Kidney epithelial cell (primary cell): ENCODE measurements around the gene IDI1. TPM values are rescaled to one million over a fixed set of nuclear protein-coding genes. Genes with fewer than 3 reads are reported as not detected.
"Not testable (repeated sequence)": the region's sequence is repeated elsewhere in the genome, so short reads cannot be mapped to it uniquely, and the experiment has no call there.

Source experiments
- DNase-seq: peaks from one replicate; pipeline ENCODE4 v3.0.0-alpha.2; 2010; ENCODE audit warnings: low read depth
- H3K27me3 ChIP-seq: 2 replicates; pipeline ENCODE4 v1.6.0; 2011; ENCODE audit warnings: low read length; ENCODE audit not compliant: control insufficient read depth, insufficient read depth
- H3K36me3 ChIP-seq: 2 replicates; pipeline ENCODE4 v1.5.1; 2011; ENCODE audit warnings: low read length; ENCODE audit not compliant: control insufficient read depth, insufficient read depth
- H3K4me3 ChIP-seq: 2 replicates; pipeline ENCODE4 v1.5.1; 2011; ENCODE audit warnings: low read depth, mild to moderate bottlenecking, control low read depth, low read length
- total RNA-seq: library from RNA; depleted of rRNA; stranded (reverse); fragments of >200 nt; gene quantifications from 2 replicates; pipeline ENCODE4 v1.2.3, GENCODE V29; 2015
- TF ChIP-seq, protein P1 (sequence below): IDR thresholded peaks from 2 replicates; pipeline ENCODE4 v1.5.1; 2011; ENCODE audit warnings: mild to moderate bottlenecking, moderate library complexity, low read length, control low read depth, inconsistent platforms; ENCODE audit not compliant: insufficient read depth, poor library complexity, severe bottlenecking

The IDI1 gene
- total RNA-seq, 1 donor from 2014 or later = 65.3 TPM

DNA sequence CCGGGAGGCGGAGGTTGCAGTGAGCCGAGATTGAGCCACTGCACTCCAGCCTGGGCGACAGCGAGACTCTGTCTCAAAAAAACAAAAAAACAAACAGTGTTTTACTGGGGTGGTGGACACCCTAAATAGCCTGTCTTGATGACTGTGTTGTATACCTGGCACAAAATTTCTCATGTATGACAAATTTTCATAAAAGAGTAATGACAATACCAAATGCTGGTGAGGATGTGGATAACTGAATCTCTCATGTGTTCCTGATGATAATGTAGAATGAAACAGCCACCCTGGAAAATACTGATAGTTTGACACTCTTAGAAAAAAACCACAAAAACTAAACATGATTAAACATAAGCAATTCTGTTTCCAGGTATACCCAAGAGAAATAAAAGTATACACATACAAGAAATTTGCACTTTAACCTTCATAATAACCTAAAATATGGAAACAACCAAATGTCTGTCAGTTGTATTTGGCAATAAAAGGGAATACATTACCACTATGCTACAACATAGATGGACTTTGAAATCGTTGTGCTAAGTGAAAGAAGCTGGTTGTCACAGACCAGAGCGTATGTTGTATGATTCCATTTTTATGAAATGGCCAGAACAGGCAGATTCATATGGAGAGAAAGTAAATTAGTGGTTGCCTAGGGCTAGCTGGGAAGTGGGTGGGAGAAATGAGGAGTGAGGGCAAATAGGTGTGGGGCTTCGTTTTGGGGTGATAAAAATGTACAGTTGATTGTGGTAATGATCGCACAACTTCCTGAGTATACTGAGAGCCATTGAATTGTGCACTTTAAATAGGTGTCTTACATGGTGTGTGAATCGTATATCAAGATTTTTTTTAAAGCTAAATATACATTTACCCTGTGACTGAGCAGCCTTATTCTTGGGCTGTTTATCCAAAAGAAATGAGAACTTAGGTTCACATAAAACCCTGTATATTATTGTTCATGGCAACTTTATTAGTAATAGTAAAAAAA, 19.8 kb upstream of the IDI1 start:
- no peak for DNase-seq
- Histone ChIP-seq H3K4me3 (no peak overlapping the region), H3K27me3 (no peaks in the 10 kb centered on the region), H3K36me3 (no peaks in the 10 kb centered on the region)
- TF ChIP-seq, protein P1, sequence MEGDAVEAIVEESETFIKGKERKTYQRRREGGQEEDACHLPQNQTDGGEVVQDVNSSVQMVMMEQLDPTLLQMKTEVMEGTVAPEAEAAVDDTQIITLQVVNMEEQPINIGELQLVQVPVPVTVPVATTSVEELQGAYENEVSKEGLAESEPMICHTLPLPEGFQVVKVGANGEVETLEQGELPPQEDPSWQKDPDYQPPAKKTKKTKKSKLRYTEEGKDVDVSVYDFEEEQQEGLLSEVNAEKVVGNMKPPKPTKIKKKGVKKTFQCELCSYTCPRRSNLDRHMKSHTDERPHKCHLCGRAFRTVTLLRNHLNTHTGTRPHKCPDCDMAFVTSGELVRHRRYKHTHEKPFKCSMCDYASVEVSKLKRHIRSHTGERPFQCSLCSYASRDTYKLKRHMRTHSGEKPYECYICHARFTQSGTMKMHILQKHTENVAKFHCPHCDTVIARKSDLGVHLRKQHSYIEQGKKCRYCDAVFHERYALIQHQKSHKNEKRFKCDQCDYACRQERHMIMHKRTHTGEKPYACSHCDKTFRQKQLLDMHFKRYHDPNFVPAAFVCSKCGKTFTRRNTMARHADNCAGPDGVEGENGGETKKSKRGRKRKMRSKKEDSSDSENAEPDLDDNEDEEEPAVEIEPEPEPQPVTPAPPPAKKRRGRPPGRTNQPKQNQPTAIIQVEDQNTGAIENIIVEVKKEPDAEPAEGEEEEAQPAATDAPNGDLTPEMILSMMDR = no peak

DNA sequence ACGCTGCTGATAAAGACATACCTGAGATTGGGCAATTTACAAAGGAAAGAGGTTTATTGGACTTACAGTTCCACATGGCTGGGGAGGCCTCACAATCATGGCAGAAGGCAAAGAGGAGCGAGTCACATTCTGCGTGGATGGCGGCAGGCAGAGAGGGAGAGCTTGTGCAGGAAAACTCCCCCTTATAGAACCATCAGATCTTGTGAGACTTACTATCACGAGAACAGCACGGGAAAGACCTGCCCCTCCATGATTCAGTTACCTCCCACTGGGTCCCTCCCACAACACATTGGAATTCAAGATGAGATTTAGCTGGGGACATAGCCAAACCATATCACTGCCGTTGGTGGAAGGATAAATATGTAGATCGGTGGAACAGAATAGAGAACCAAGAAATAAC, 17.8 kb upstream of the IDI1 start:
- not testable (repeated sequence) for H3K27me3 ChIP-seq, DNase-seq, H3K36me3 ChIP-seq, H3K4me3 ChIP-seq

DNA sequence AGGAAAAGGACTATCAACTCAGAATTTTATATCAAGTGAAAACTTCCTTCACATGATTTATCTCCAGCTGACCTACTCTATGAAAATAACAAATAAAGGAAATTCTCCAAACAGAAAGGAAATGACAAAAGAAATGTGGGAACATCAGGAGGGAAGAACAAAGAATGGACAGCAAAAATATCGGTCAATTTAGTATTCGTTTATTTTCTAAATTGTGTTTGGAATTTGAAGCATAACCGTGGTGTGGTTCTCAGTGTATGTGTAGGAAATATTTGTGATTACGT, 16.0 kb upstream of the IDI1 start:
- Histone ChIP-seq H3K36me3 (no peaks in the 10 kb centered on the region), H3K27me3 (no peaks in the 10 kb centered on the region), H3K4me3 (no peak overlapping the region)
- TF ChIP-seq, protein P1 = no peak
- DNase-seq = no peak

DNA sequence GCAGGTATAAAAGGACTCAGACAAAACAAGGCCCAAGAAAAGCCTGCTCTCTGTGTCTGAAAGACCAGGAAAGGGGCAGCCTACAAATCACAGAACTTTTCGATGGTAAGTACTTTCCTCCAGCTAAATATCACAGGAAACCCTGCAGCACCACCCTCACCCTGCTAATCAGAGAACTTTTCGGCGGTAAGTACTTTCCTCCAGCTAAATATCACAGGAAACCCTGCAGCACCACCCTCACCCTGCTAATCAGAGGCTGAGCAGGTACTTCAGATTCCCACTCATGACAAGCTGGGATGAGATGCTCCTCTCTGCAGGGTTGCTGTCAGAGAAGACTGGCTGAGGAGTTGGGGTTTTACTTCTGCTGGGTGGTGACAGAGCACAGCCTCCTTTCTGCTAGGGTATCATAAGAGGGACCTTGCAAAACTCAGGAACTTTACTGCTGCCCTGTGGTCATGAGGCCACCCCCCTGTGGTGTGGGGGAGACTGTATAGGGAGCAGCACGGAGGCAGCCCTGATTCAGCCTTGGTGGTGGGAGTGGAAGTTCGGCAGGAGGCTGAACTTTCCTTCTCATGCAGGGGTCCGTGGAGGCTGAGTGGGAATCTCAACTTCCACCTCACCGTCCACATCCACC, 14.4 kb upstream of the IDI1 start:
- H3K4me3 ChIP-seq = no peak overlapping the region
- H3K27me3 ChIP-seq = no peaks in the 10 kb centered on the region

DNA sequence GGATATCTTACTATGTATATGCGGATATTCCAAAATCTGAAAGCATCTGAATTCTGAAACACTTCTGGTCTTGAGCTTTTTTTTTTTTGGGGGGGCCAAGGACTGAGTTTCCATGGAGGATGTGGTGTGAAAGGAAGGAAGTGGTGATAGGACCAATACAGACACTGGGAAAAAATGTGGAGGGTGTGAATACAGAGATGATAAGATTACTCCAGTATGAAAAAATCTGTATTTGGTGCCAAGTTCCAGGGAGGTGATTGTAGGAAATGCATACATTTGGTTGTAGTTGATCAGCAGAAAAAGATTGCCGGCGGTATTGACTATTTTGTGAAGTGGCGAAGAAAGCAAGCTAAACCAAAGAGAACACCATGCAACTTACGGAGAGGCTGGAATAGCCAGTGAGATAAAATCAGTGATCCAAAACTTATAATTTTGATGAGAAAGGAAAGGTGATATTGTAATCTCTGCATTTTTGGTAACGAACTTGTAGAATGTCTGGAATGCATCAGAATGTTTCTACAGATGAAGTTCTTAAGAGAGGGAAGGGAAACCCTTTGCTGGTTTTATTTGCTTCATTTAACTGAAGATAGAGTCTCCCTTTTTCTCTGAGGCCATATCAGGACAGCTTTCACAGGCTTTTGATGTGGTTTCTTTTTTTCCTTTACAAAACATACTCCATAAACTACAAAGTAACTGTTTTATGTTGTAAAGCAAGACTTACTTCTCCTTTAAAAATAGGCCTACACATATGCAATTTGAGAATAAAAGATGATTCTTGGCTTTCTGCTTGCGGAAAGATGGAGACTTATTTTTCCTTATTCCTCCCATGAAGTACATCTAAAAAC, 13.2 kb upstream of the IDI1 start:
- TF ChIP-seq, protein P1 = no peak
- no peak for DNase-seq
- Histone ChIP-seq H3K27me3 (no peaks in the 10 kb centered on the region), H3K36me3 (no peaks in the 10 kb centered on the region), H3K4me3 (no peak overlapping the region)

More for the DNA sequence above, 14.4 kb upstream of the IDI1 start:
- no peaks in the 10 kb centered on the region for H3K36me3 ChIP-seq
- DNase-seq = no peak
- TF ChIP-seq, protein P1 = no peak

DNA sequence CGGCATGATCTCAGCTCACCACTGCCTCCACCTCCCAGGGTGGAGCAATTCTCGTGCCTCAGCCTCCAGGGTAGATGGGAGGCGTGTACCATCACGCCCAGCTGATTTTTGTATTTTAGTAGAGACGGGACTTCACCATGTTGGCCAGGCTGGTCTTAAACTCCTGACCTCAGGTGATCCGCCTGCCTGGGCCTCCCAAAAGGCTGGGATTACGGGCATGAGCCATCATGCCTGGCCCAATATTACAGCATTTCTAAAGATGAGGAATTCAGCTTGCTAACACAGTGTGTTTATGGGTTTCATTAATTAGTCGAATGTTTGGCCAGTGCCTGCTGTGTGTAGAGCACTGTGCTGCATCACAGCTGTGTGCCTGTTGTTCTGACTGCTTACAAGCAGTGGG, 11.0 kb upstream of the IDI1 start:
- no peaks in the 10 kb centered on the region for H3K36me3 ChIP-seq
- DNase-seq = no peak
- H3K4me3 ChIP-seq = no peak overlapping the region
- H3K27me3 ChIP-seq = no peaks in the 10 kb centered on the region
- TF ChIP-seq, protein P1 = no peak
